Activated CD4-positive, alpha-beta T cell treated with anti-CD3 and anti-CD28 coated beads, Interleukin-2, amount 50 U/mL, for 48 hours (primary cell): ENCODE results near the gene CMTM2.
A peak's percentile ranks its signal among the peaks of the same experiment; 100 is the strongest.
"Not testable (repeated sequence)": the region's sequence is repeated elsewhere in the genome, so short reads cannot be mapped to it uniquely, and the experiment has no call there.

ENCODE experiments used
- DNase-seq, 2 experiments: peaks; one replicate each; pipeline ENCODE4 v3.0.0-alpha.2; 2020

CMTM2 gene

DNA sequence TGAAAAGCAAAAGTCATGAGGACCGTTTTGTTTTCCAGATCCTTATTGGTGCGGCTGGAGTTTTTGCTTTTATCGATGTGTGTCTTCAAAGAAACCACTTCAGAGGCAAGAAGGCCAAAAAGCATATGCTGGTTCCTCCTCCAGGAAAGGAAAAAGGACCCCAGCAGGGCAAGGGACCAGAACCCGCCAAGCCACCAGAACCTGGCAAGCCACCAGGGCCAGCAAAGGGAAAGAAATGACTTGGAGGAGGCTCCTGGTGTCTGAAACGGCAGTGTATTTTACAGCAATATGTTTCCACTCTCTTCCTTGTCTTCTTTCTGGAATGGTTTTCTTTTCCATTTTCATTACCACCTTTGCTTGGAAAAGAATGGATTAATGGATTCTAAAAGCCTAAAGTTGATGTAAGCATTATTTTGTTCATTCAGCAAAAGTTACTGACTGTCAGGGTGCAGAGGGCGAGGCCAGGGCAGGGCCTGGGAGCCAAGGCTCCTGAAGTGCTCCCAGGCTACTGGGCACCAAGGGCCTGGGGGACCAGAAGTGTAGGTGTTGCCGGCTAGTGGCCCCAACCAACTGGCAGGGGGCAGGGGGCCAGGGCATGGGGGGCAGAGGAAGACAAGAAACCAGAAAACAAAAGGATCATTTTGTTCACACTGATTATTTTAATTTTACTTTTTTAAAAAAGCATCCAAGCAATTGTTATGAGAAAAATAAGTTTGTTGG is 8.8 kb downstream of the CMTM2 start:
- no peak for DNase-seq

DNA sequence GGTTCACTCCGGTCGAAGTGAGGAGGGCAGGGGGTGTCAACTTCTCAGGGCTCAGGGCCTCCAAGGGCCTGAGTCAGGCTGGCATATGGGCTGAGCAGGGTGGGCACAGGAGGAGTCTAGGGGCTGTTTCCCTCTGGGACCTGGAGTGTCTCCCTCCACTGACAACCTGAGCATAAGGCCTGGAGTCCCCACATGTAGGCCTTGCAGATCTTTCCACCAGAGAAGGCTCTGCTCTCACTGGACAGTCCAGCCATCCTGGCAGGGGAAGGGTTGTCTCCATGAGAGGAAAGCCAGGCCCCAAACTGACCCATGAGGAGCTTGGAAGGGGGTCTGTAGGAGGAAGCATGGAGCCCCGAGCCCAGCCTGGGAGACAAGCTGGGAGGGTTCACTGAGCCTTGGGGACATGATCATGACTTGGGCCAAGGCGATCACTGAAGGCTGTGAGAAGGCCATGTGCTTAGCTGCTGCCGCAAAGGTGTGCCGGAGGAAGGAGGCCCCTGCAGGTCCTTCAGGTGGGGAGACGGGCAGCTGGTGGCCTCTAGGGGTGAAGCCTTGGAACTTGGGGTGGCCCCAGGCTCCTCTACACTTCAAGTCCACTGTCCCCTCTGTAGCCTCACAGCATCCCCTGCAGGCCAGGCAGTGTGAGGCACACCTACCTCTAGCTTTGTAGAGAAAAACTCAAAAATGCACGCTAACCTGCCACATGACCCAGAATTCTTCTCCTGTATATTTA is 9.9 kb downstream of the CMTM2 start:
- peak; percentile 62 to 70 for DNase-seq

- DNase-seq, result no peak
These were observed 11.1 kb downstream of the CMTM2 start for GRCh38 chr16:66590322-66590721.

DNA sequence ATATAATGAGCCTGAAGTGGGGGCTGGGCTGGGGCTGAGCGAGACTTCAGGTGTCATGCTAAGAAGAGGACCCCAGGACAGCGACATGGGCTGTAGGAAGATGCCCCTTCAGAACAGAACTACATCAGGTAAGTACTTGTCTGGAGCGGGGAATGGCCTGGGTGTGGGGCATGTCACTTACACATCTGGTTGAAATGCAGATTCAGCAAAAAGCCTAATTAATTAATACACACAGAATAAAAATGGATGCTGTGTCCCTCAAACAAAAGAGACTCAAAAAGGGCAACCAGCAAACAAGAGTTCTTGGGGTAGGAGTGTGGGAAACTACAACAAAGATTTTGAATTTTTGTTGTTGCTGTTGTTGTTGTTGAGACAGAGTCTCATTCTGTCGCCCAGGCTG is 11.8 kb downstream of the CMTM2 start:
- no peak for DNase-seq

- DNase-seq, result no peak
These were observed 13.0 kb downstream of the CMTM2 start for GRCh38 chr16:66592241-66592640.

- no peak for DNase-seq
These were observed 13.6 kb downstream of the CMTM2 start for GRCh38 chr16:66592814-66593213.

GRCh38 chr16:66594739-66595138 is 15.5 kb downstream of the CMTM2 start:
- DNase-seq, result no peak

- not testable (repeated sequence) for DNase-seq
These were observed 17.3 kb downstream of the CMTM2 start for GRCh38 chr16:66596559-66596958.

DNA sequence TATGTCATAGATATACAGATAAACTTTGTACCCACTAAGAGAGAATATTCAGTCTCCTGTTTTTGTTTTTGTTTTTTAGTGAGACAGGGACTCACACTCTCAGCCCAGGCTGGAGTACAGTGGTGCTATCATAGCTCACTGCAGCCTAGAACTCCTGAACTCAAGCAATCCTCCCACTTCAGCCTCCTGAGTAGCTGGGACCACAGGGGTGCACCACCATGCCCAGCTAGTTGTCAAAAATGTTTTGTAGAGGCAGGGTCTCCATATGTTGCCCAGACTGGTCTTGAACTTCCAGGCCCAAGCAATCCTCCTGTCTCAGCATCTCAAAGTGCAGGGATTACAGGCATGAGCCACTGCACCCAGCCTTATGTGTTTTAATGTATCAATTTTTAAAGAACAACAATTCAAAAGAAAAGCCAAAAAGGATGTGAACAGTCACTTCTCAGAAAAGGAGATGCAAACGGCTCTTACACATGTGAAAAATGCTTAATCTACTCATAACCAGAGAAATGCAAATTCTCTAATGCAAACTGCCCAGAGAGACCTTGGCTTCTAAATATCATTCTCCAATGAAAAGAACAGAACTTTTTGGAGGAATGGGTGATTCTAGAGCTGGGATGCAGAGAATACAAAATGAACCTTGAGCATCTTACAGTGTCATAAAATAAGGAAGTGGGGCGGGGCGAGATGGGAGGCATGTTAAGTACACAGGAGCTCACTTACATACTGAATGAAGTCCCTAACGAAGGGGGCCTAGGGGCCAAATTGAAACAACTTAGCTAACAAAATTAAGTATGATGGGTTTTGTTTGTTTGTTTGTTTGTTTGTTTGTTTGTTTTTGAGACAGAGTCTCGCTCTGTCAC is 18.0 kb downstream of the CMTM2 start:
- no peak for DNase-seq

DNA sequence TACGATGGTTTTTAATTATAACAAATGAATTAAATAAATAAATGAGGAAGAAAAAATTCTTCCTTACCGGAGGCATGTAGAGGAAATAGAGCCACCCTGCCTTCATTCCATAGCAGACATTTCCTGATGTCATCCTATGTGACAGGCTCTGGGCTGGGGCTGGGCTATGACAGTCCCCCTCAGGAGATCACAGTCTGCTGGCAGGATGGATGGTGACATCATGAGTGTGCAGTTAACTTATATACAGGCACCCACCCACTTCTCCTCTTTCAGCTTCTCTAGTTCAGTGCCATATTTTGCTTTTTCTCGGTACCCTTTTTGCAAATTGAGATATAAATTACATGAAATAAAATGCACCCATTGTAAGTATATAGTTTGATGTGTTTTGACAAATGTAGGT is 18.8 kb downstream of the CMTM2 start:
- DNase-seq, result no peak

DNA sequence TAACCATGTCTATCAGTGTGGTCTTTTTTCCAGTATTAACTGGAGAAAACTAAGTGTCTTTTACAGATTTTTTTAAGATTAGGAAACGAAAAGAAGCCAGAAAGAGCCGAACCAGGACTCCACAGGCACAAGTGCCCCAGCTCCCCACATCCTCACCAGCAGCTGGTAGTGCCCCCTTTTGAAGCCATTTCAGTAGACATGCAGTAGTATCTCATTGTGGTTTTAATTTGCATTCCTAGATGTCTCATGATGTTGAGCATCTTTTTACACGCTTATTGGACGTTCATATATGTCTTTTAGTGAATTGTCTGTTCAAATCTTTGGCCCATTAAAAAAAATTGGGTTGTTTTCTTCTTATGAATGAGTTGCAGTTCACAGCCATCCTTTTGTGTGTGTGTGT is 20.5 kb downstream of the CMTM2 start:
- DNase-seq, result no peak

DNA sequence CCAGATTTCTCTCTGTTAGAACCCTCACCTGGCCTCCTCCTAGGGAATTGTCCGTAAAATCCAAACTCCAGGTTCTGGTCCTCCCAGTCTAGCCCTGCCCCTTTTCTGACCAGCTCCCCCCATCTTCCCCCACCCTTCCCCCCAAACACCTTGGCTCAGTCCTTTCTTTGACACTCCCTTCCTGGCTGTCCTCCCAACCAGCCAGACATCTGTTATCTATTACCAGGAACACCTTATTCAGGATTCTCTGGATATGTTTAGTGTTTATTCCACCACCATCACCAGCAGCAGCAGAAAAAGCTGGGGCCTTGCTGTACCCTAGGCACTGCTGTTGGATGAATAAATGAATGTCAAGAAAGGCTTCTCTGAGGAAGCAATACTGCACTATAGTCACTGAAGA is 21.2 kb downstream of the CMTM2 start:
- no peak for DNase-seq

DNA sequence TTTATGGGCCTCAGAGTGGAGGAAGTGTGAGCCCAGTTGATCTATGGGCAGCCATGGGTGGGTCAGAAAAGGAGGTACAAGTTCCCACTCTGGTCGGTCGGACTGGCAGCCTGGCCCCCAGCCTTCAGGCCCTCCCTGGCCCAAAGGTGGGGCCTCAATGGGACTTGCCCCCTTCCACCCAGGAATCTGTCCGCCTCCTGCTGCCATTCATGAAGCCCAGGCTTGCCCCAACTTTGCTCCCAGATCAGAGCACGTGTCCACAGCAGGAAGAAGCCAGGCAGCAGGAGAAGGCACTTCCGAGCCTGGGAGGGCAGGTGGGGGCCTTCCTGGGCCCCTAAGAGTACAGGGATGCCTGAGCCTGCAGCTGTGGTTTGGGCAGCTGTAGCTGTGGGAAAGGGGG is 22.2 kb downstream of the CMTM2 start:
- DNase-seq, result no peak

- peak; percentile 68 to 70 for DNase-seq
These were observed 24.5 kb downstream of the CMTM2 start for GRCh38 chr16:66603537-66604375.

DNA sequence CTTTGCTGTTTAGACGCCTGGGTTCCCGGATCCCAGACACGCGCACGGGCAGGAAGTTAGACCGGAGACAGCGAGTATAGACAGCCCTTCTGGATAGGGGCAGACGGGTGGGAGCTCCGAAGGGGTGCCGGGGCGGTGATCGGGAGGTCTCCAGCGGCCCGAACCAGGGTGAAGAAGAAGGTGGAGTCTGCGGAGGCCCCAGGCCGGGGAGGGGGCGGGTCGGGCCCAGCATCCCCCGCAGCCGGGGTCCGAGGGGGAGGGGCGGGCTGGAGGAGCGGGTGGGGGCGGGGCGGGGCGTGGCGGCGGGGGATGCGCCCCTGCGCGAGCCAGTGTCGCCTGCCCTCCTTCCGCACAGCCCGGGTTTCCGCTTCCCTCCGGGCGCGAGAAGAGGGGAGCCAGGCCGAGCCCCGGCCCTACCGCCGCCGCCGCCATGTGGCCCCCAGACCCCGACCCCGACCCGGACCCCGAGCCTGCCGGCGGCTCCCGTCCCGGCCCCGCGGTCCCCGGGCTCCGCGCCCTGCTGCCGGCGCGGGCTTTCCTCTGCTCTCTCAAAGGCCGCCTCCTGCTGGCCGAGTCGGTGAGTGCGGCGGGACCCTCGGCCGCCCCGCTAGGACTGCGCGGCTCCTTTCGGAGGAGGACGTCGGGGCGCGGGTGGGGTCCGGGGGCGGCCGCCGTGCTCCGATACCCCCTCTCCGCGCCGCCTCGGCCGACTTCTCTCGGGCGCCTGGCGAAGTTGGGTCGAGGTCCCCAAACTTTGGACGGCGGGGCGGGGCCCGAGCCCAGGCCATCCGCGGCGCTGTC is 25.3 kb downstream of the CMTM2 start, which contains the start of gene CMTM3:
Gene CMTM3 (plus strand): TSS at position 329 of the 801 bp plus-strand sequence. CDS start 102 bp downstream, at position 431.
- DNase-seq, result peak; percentile 77 to 83

GRCh38 chr16:66605177-66605978 is 26.1 kb downstream of the CMTM2 start:
- peak; percentile 37 to 49 for DNase-seq

- DNase-seq, result peak in 1 of 2 experiments; percentile 21
These were observed 26.9 kb downstream of the CMTM2 start for GRCh38 chr16:66605979-66606751.

- DNase-seq, result peak; percentile 89 to 92
These were observed 29.2 kb downstream of the CMTM2 start for GRCh38 chr16:66608241-66609138.

GRCh38 chr16:66609139-66609510 is 29.9 kb downstream of the CMTM2 start:
- DNase-seq, result no peak
